Skeletal muscle cell (primary cell): ENCODE results near the gene TMEM135.

ENCODE experiments used
- DNase-seq: peaks from one replicate; pipeline ENCODE4 v3.0.0-alpha.2; 2010; ENCODE audit warnings: low read depth
- H3K4me3 ChIP-seq: 2 replicates; pipeline ENCODE4 v1.5.1; 2011; ENCODE audit warnings: low read depth, mild to moderate bottlenecking, control low read depth, low read length, moderate library complexity

Gene TMEM135

GRCh38 chr11:87366763-87367405, 329.1 kb downstream of the TMEM135 start:
- no peak overlapping the region for H3K4me3 ChIP-seq
- no peak for DNase-seq

- no peak for DNase-seq
- H3K4me3 ChIP-seq, result no peak overlapping the region
These were observed 330.4 kb downstream of the TMEM135 start for GRCh38 chr11:87368151-87368550.

- no peak for DNase-seq
- no peak overlapping the region for H3K4me3 ChIP-seq
These were observed 331.2 kb downstream of the TMEM135 start for GRCh38 chr11:87368858-87369480.

GRCh38 chr11:87369888-87370287, 332.2 kb downstream of the TMEM135 start:
- DNase-seq, result no peak

GRCh38 chr11:87372065-87372464, 334.3 kb downstream of the TMEM135 start:
- H3K4me3 ChIP-seq, result no peak overlapping the region
- no peak for DNase-seq

More at GRCh38 chr11:87369888-87370287, 332.2 kb downstream of the TMEM135 start:
- H3K4me3 ChIP-seq, result no peak overlapping the region
